PC-9 (cell line): Measurements from ENCODE around the gene RALGPS2.

Experiments
- EZH2 ChIP-seq: fragments of 200-600 bp; sonication (generic); IDR thresholded peaks from 2 replicates; pipeline ENCODE4 v1.8.0; 2017; ENCODE audit warnings: antibody characterized with exemption, low read depth
- TF ChIP-seq, protein P1 (sequence below): fragments of 200-600 bp; sonication (generic); conservative IDR thresholded peaks from 2 replicates; pipeline ENCODE4 v1.6.1; 2017; ENCODE audit warnings: mixed run types, antibody characterized with exemption, mild to moderate bottlenecking, moderate library complexity

DNA sequence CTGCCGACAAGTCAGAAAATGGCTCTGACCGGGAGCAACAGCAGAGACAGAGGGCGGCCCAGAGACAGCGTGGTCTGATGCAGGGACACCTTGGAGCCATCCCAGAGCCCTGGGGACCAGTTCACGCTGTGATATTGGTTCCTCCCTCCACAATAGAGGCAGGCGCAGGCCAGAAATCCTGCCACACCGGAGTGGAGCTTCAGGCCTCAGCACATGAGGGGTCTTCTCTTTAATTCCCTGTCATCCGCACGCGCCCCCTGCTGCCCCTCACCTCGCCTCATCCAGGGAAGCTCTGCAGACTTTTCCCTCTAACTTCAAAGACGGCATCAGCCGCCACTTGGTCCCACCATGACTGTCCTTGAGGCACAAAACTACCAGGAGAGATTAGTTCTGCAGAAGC lies 221.4 kb downstream of the RALGPS2 start:
- TF ChIP-seq, protein P1, sequence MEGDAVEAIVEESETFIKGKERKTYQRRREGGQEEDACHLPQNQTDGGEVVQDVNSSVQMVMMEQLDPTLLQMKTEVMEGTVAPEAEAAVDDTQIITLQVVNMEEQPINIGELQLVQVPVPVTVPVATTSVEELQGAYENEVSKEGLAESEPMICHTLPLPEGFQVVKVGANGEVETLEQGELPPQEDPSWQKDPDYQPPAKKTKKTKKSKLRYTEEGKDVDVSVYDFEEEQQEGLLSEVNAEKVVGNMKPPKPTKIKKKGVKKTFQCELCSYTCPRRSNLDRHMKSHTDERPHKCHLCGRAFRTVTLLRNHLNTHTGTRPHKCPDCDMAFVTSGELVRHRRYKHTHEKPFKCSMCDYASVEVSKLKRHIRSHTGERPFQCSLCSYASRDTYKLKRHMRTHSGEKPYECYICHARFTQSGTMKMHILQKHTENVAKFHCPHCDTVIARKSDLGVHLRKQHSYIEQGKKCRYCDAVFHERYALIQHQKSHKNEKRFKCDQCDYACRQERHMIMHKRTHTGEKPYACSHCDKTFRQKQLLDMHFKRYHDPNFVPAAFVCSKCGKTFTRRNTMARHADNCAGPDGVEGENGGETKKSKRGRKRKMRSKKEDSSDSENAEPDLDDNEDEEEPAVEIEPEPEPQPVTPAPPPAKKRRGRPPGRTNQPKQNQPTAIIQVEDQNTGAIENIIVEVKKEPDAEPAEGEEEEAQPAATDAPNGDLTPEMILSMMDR: no peak
- TF ChIP-seq EZH2: no peak
